Stimulated activated CD4-positive, alpha-beta T cell treated with anti-CD3 and anti-CD28 coated beads, Interleukin-2, amount 100 ng/mL, for 24 hours (primary cell): Measurements from ENCODE around the gene PRKN.
"Not testable (repeated sequence)": the region's sequence is repeated elsewhere in the genome, so short reads cannot be mapped to it uniquely, and the experiment has no call there.

Source experiments
- DNase-seq, 2 donors: peaks; one replicate each; pipeline ENCODE4 v3.0.0-alpha.2; 2020

Gene PRKN

DNA sequence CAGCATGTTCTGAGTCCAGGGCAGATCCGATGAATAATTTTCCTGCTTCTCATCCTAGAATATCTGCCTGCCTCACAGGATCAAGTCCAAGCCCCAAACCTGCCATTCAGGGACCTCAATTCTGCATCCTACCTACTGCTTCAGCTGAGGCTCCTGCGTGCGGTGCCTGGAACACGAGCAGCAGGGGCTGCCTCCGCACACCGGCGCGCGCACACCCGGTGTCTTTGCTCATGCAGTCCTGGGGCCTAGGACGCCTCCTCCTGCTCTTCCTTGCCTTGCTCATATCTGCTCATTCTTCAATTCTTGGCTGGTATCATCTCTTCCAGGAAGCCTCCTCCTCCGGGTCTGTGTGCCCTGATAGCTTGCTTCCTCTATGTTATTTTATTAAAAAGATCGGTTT, 1372.6 kb downstream of the PRKN start:
- no peak for DNase-seq

DNA sequence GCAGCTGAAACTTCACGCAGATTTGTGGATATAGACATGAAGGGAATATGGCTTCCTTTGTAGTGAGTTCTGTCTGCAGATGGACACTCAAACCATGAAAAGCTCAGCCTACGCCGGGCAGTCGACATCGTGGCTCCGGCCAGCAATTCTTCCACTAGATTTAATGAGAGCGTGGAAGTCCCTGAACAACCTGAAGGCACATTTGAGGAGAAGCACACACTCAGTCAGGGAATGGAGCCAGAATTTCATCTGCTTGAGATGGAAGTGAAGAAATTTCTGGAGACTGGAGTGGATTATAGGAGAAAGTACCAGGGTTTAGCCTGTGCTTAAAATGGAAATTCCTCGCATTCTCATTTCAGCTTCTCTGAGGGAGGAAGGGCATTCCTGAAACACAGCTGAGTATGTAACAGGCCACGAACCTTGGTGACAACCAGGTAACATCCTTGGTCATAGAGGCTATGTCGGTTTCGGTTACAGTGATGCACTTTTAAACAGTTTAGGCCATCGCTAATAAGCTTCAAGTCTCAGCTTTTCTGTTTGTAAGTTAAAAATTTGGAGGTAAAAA, 1373.2 kb downstream of the PRKN start:
- no peak for DNase-seq

DNA sequence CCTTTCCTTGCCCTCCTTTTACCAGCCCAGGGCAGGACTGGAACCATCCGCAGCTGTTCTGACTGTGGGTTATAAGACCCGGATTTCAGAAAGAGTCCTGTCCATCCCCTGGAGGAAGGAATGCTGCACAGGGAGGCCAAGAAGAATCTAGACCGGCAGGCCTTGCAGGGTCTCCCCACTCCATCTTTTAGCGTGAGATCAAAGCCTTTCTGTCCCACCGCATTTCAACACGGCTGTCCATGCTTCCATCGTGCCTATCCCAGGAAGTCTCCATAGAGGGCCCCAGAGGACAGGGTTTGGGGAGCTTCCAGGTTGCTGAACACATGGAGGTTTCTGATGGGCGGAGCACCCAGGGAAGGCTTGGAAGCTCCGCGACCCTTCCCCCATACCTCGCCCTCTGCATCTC, 1374.4 kb downstream of the PRKN start:
- DNase-seq, result no peak

DNA sequence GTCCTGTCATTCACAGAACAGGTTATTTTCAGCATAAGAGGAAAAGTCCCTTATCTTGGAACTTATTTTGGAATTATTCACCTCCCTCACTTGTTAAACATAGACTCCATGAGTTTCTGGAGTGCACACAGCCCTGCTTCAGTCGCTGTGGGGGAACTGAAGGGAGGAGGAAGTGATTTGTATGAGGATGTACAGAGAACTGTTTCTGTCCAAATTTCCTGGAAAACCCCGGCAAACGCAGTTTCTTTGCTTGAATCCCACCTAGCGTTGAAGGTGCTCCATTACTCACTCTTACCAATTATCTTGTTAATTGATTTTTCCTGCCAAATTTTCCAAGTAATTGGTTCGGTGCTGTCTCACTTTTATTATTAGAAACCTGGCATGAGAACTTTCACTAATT, 1375.7 kb downstream of the PRKN start:
- no peak for DNase-seq

DNA sequence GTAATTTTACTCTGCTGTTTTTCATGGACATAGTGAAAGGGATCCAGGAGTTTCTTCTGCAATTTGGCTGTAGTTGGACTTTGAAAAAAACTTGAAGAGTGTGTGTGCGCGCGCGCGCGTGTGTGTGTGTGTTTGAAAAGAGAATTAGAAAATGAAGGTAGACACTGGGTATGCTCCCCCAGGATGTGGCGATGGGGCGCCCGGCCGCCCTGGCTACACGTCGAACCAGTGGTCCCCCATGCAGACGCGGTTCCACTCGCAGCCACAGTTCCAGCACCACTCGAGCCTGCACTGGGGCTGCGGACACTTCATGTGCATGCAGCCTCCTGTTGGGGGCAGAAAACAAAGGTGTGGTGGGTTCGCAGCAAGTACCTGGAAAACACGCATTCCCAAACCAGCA, 1377.7 kb downstream of the PRKN start:
- no peak for DNase-seq

DNA sequence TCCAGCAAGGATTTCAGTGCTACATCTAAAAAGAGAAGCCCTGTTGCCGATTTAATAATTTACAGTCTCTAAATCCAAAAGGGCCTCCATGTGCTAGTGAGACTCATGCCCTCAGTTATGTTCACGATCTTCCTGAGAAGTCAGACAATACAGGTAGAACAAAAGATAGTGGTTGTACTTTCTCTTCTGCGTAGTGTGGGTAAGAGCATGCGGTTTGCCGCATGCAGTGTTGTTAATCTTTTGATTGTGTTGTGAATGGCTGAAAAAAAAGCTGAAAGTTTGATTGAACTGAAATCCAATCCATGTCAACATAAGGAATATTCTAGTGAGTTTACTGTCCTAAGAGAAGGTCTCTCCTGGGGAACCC, 1379.0 kb downstream of the PRKN start:
- DNase-seq, result no peak

DNA sequence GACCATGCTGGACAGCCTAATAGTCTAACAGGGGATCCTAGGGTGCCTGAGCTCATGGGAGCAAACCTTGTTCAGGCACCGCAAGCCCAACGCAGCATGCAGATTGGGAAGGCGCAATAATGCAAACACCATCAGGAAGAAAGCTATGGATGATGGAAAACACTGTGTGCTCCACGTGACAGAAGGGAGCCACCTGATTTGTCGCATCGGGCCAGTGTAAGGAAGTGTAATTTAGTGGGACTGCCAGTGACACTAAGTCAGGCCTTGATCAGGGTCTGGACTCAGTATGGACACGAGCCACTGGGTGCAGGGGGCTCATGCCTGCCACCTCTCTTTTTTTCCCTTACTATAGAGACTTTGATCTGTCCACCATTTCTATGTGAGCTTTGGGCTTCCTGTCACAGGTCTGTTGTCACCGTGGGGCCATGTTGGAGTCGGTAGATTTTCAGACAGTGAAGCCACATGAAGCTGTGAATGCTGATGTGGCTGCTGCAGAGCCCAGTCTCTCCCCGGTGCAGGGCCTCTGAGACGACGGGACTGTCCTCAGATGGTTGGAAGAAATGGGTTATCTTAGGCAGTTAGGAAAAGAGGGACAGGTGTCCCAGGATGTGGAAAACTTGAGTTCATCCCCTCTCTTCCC, 1379.5 kb downstream of the PRKN start:
- no peak for DNase-seq

DNA sequence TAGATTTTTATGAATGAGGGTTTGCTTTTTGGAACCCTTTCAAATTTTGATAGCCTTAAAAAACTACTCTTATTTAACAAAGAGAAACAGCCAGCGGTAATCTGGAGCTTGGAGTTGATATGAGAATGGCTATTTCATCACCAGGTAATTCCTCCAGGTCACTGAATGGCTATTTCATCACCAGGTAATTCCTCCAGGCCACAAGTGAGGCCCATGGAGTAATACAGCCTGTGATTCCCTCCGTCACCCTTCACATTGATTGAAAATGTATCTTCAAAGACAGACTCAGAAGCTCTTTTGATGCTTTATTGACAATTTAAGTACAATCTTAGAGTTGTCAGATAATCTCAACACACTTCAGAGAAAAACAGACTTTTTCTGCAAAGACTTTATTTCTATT, 1380.4 kb downstream of the PRKN start:
- DNase-seq, result no peak

DNA sequence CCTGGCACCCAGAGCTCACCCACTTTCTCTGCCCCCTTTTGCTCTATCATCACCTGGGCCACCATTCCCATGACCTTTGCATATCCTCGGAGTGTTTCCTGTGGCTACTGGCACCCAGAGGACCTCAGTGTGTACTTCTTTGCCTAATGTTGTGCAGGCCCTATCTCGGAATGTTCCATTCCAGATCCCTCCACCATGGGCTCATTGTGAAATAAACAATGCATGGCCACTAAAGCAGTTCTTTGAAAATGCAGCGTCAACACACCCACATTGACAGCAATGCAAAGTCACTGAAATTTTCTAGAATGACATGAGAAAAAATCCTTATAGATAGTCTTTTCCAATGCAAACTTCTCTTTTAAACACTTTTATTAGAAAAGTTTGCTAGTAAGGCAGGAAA, 1380.8 kb downstream of the PRKN start:
- no peak for DNase-seq

DNA sequence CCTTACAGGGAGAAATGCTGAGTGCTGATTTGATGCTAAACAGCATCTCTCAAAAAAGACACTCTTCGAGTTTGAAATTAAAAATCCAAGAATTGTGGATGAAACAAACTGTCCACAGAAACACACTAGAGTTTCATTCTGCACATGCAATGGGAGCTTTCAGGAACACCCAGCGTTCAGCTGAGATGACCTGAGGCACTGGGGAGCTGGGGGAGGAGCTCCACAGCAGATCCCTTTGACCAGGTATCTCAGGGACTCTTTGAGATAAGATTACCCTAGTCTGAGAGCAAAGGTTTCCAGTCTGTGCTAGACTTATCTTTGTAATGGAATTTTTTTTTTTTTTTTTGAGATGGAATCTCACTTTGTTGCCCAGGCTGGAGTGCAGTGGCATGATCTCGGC, 1382.9 kb downstream of the PRKN start:
- DNase-seq, result no peak

DNA sequence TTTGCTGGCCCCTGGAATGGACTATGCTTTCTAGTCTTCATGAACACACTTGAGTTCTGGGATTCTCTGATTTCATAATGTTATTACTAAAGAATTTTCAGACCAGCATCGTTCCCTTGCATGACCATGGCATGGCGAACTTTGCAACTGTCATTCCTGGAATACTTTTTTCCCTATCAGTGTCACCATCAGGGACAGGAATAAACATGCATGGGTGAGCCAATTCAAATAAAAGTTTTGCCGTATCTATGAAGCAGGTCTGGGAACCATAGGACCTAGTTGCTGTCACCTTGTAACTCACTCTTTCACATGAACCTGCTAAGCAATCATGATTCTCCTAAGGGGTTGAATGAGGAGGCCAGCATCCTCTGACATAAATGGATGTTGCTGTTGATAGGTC, 1385.5 kb downstream of the PRKN start:
- DNase-seq, result no peak

DNA sequence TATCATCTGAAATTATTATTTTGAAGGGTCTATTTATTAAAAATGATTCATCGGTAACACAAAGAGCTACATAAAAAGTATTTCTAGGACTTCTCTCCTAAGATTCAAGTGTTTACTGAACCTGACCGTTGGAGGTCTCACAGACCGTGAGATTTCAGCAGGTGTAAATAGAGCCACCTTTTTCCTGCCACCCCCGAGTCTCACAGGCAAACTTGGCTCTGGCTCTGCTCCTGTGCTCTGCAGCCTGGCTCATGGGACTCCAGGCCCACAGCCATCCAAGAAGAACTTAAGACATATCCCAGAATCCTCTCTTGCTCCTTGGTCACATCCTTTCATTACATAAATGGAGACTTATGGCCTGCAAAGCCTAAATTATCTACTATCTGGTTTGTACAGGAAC, 1385.9 kb downstream of the PRKN start:
- no peak for DNase-seq

DNA sequence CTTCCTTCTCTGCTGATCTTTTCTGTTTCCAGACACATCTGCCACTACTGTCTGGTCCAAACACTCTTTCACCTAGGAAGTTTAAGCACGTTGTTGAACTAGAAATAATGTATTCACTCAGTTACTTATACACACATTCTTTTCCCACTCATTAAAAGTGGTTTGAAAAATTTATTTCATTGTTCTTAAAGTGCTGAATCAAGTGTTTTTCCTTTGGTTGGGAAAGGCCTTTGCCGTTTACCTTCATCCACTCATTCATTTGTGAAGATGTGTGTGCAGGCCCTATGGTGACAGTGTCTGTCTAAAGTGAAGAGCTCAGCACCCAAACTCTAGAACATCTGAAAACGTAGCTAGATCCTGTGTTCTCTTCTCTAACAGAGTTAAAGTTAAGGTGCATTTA, 1389.6 kb downstream of the PRKN start:
- DNase-seq, result no peak

DNA sequence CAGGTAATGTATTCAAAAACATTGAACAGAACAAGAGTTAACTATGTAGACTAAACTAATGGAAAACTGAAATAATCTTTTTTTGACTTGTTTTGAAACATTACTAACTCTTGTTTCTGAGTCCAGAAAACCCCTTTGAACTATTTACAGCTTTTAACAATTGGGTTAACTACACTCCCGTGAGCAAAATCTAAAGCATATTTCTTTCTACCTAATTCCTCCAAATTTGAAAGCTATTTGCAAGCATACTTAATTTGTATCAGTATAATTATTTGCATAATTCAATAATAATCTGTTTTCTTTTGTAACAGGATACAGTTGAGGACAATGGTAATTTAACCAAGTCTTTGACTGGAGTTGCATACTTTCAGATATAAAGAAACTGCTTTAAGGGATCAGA, 1391.1 kb downstream of the PRKN start:
- no peak for DNase-seq

DNA sequence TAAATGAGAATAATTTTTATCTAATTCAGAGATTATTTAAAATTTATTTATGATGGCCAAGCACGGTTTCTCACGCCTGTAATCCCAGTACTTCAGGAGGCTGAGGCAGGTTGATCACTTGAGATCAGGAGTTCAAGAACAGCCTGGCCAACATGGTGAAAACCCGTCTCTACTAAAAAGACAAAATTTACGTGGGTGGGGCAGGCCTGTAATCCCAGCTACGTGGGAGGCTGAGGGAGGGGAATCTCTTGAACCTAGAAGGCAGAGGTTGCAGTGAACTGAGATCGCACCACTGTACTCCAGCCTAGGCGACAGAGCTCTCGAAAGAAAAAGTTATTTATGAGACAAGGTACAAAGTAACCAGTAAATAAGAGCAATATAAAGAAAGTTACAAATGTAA, 1394.2 kb downstream of the PRKN start:
- no peak for DNase-seq

DNA sequence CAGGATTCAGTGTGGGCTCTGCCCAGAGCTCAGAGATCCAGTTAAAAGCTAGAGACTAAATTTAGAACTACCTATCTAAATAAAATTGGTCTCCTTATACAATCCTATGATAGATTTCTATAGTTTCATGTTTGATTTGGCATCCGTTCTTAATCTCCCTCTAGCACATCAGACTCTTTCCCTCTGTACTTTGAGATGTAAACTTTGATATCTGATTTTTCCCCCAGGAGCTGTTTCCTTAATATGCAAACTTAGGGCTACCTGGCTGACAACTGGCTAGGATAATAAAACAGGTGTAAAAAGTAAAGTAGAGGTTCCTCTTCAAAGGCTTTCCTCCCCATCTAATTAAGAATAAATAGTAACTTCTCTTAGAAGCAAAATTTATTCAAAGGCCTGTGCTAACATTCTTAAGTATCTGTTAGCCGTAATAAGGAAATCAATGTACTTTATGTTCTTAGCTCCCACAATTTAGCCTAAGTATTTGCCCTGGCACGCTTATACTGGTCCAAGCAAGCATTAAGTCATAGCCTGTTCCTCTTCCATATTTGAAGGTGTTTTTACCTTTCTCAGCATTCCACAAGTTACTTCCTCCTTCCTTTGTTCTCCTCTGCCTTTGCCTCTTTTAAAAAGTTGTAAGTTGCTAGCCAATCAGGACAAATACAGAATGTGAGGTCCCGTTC, 1396.0 kb downstream of the PRKN start:
- not testable (repeated sequence) for DNase-seq

DNA sequence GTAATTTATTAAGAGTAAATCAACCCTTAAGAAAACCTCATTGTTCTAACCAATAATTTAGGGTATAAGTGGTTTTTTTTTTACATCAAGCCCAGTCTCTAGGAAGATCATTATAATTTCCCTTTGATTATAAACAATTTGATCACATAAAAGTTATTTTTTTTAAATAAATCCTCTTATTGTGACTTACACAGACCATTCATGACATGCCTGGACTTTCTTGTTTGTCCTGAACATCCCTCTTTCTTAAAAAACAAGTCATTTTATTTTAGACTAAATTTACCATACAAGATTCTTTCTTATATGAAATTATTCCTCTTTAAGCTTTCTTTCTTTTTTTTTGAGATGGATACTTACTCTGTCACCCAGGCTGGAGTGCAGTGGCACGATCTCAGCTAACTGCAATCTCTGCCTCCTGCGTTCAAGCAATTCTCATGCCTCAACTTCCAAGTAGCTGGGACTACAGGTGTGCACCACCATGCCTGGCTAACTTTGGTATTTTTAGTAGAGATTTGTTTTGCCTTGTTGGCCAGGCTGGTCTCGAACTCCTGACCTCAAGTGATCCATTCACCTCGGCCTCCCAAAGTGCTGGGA, 1400.1 kb downstream of the PRKN start:
- DNase-seq, result no peak

DNA sequence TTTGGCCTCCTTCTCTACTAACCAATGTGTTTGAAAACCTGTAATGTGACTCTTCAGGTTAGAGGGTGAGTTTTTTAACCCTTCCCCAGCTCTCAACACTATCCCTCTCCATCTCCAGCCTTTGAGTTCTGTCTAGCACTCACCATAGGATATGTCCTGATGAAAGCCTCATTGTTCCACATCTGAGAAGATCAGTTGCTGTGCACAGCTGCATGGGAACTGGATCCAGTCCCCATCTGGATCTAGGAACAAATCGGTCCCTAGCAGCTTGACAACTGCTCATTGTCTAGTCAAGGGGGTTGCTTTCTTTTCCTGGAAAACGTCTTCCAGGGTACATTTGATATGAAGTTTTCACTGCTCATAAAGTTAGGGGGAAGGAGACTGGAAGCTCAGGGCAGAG, 1408.3 kb downstream of the PRKN start:
- DNase-seq, result no peak

DNA sequence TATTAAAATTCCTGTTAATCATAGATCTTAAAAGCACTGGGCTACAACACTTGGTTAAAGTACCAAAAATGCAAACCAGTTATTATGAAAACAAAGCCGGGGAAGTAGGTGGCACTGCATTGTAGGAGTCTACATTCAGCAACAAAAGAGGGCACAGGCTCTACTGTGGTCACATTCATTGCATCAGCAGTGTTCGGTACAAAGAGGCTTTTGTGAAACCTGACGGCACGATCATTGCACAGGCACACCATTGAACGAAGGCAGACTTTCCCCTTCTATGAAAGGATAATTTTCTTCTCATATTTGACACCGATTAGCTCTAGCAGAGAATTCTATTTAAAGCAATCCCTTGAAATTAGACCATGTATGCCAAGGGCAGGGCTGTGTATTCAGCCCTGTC, 1409.1 kb downstream of the PRKN start:
- DNase-seq, result no peak

DNA sequence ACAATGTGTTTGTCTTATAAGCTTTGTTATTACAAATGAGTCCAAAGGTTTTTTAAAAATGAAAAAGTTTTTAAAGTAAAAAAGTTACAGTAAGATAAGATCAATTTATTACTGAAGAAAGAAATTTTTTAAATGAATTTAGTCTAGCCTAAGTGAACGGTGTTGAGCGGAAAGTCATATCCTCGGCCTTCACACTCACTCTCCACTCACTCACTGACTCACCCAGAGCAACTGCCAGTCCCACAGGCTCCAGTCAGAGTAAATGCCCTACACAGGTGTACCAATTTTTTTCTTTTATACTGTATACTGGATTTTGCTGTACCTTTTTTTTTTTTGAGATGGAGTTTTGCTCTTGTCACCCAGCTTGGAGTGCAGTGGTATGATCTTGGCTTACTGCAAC, 1411.0 kb downstream of the PRKN start:
- DNase-seq, result no peak

DNA sequence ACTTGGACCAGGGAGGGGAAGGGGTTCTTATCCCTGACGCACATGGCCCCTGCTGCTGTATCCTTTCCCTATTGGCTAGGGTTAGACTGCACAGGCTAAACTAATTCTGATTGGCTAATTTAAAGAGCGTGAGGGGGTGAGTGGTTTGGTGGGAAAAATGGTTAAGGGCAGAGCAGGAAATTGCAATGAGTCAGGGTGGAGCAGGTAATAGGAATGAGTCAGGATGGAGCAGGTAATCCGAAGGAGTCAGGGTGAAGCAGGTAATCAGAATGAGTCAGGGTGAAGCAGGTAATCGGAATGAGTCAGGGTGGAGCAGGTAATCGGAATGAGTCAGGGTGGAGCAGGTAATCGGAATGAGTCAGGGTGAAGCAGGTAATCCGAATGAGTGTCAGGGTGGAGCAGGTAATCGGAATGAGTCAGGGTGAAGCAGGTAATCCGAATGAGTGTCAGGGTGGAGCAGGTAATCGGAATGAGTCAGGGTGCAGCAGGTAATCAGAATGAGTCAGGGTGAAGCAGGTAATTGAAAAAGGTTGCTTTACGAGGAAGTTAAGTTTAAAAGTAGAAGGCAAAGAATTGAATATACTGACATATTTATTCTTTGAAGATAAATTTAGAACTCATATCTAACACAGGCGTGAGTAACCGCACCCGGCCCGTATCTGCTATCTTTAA, 1412.2 kb downstream of the PRKN start:
- DNase-seq, result not testable (repeated sequence)

DNA sequence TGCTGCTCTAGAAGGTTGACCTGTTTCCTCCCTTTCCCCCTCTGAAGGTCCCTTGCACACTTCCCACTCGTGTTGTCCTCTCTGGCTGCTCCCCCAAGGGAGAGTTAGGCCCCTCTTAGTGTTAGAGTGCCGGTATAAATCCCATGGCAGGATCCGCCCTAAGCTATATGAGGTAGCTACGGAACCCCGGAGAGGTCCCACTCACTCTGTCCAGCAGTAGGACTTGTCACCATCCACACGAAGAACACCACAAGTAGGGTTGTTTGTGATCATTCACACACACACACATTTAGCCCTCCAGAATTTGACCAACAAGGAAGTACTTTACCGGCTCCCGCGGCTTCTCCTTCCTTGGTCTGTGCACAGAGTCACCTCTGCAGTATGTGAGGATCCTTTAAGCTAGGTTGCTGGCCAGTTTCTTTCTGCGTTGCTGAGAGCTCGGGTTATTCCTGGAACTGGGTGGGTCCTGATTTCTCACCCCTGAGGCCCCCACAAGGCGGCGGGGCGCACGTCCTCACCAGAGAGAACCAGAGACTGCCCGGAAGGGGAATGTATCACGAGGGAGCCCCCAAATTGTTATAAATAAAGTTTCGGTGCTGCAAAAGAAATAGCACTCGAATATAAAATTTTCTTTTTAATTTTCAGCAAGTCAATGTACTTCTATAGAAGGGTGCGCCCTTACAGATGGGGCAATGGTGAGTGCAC, 1412.9 kb downstream of the PRKN start:
- DNase-seq, result not testable (repeated sequence)

DNA sequence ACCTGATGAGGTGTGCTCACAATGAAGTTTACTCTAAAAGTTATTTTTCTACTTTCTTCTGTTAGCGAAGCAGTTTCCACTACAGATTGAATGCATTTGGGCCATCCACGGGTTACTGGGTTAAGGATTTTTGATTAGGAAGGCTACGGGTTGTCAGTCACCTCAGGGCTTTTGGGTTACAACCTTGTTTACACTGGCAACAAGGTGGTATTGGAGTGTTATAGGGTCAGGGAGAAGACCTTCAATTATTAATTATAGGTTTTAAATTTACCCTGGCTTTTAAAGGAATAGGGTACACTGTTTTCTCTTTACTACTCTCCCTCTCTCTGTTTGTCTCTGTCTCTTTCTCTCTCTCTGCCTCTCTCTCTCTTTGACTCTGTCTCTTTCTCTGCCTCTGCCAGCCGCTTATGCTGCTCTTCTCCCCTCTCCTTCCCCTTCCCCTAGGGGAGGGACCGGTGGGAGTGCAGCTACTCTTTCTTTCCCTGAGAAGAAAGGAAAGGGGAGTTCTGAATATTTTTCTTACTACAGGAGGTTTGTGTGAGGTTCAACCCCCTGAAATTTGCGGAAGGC, 1413.5 kb downstream of the PRKN start:
- no peak for DNase-seq
